ENCODE data around the gene KANK3.
"Not testable (repeated sequence)": the region's sequence is repeated elsewhere in the genome, so short reads cannot be mapped to it uniquely, and the experiment has no call there.

Gene KANK3

GRCh38 chr19:8371011-8371804 is 28.1 kb upstream of the KANK3 start:
- no peak for DNase-seq (ENCODE audit: low spot score)
- FAIRE-seq: no peak

- no peak for FAIRE-seq
- no peak for DNase-seq (ENCODE audit: low spot score)
Observed at GRCh38 chr19:8370176-8371010, 27.3 kb upstream of the KANK3 start.

GRCh38 chr19:8367327-8368001 is 24.4 kb upstream of the KANK3 start:
- DNase-seq (ENCODE audit: low spot score) (peak; percentile 88), FAIRE-seq (no peak)

GRCh38 chr19:8366961-8367326 is 23.9 kb upstream of the KANK3 start:
- FAIRE-seq (no peak), DNase-seq (ENCODE audit: low spot score) (no peak)

GRCh38 chr19:8366121-8366581 is 23.1 kb upstream of the KANK3 start:
- DNase-seq (ENCODE audit: low spot score) (no peak), FAIRE-seq (no peak)

GRCh38 chr19:8363803-8364771 is 21.0 kb upstream of the KANK3 start, which contains the start of gene ANGPTL4:
TSS of gene ANGPTL4 (plus strand) at chr19:8364155. CDS start at chr19:8364322, 167 bp downstream.
- FAIRE-seq (no peak), DNase-seq (ENCODE audit: low spot score) (no peak)

- DNase-seq (ENCODE audit: low spot score) (peak; percentile 87), FAIRE-seq (peak; percentile 50)
Observed at GRCh38 chr19:8361921-8362793, 19.1 kb upstream of the KANK3 start.

- FAIRE-seq (no peak), DNase-seq (ENCODE audit: low spot score) (no peak)
Observed at GRCh38 chr19:8360196-8360595, 17.1 kb upstream of the KANK3 start.

GRCh38 chr19:8358948-8359347 is 15.9 kb upstream of the KANK3 start:
- FAIRE-seq (no peak), DNase-seq (ENCODE audit: low spot score) (no peak)

- DNase-seq (ENCODE audit: low spot score): no peak
- no peak for FAIRE-seq
Observed at GRCh38 chr19:8357007-8357521, 14.0 kb upstream of the KANK3 start.

- FAIRE-seq (no peak), DNase-seq (ENCODE audit: low spot score) (peak; percentile 63)
Observed at GRCh38 chr19:8355631-8356402, 12.8 kb upstream of the KANK3 start.

- not testable (repeated sequence) for DNase-seq (ENCODE audit: low spot score); FAIRE-seq
Observed at GRCh38 chr19:8352845-8353244, 9.8 kb upstream of the KANK3 start.

- FAIRE-seq (no peak), DNase-seq (ENCODE audit: low spot score) (no peak)
Observed at GRCh38 chr19:8352134-8352827, 9.2 kb upstream of the KANK3 start.

- not testable (repeated sequence) for DNase-seq (ENCODE audit: low spot score); FAIRE-seq
Observed at GRCh38 chr19:8349629-8350372, 6.7 kb upstream of the KANK3 start.

GRCh38 chr19:8343483-8343844 is 402 bp upstream of the KANK3 start:
- FAIRE-seq: no peak

GRCh38 chr19:8342316-8342683 is 762 bp downstream of the KANK3 start:
- DNase-seq (ENCODE audit: low spot score) (no peak), FAIRE-seq (no peak)

More at GRCh38 chr19:8343483-8343844, 402 bp upstream of the KANK3 start:
- DNase-seq (ENCODE audit: low spot score): no peak

GRCh38 chr19:8341504-8341903 is 1.6 kb downstream of the KANK3 start:
- not testable (repeated sequence) for DNase-seq (ENCODE audit: low spot score); FAIRE-seq

Data from urothelium cell line (cell line).